Uterus (tissue), 4 donors: ENCODE measurements around the gene RASAL1. TPM values are rescaled to one million over a fixed set of nuclear protein-coding genes. Genes with fewer than 3 reads are reported as not detected.
A peak's percentile ranks its signal among the peaks of the same experiment; 100 is the strongest.

Experiments
- DNase-seq, 2 donors: peaks; one replicate each; pipeline ENCODE4 v3.0.0-alpha.2; 2019 to 2020
- H3K27ac ChIP-seq, 2 donors: fragments of 200-600 bp; sonication (generic); 1 replicate in 1 of 2; 2 replicates in 1 of 2; pipeline ENCODE4 v1.5.1; 2016 to 2018
- H3K27me3 ChIP-seq, 2 donors: fragments of 200-600 bp; sonication (generic); one replicate each; pipeline ENCODE4 v1.5.1; 2018 to 2019; ENCODE audit warnings: control low read depth in 1 of 2
- H3K36me3 ChIP-seq, 2 donors: fragments of 200-600 bp; sonication (generic); one replicate each; pipeline ENCODE4 v1.5.1; 2019; ENCODE audit warnings: control low read depth in 1 of 2
- H3K4me1 ChIP-seq, 2 donors: fragments of 200-600 bp; sonication (generic); one replicate each; pipeline ENCODE4 v1.5.1; 2018 to 2019; ENCODE audit warnings: control low read depth in 1 of 2
- H3K4me3 ChIP-seq, 2 donors: fragments of 200-600 bp; sonication (generic); 1 replicate in 1 of 2; 2 replicates in 1 of 2; pipeline ENCODE4 v1.5.1; 2018 to 2019; ENCODE audit warnings: mild to moderate bottlenecking in 1 of 2
- H3K9me3 ChIP-seq, 2 donors: fragments of 200-600 bp; sonication (generic); one replicate each; pipeline ENCODE4 v1.5.1; 2019; ENCODE audit warnings: control low read depth in 1 of 2
- CTCF ChIP-seq, 4 experiments: fragments of 200-600 bp in 2 of 4; fragments of 450-650 bp in 2 of 4; sonication (generic) in 2 of 4; IDR thresholded peaks; one replicate each; pipeline ENCODE4 v1.5.1; 2016 to 2019; ENCODE audit warnings: antibody characterized with exemption in 4 of 4, mild to moderate bottlenecking in 2 of 4, moderate library complexity in 1 of 4
- POLR2A ChIP-seq, 2 donors: fragments of 450-650 bp; IDR thresholded peaks; one replicate each; pipeline ENCODE4 v1.6.1; 2016; ENCODE audit warnings: antibody characterized with exemption in 2 of 2, mild to moderate bottlenecking in 1 of 2, moderate library complexity in 1 of 2
- intact Hi-C: fragments of 100-400 bp; cut with DNase I; formaldehyde crosslinking; loops from one replicate; pipeline ENCODE4 v1.15.1; 2023; ENCODE audit warnings: low total_unique reads
- total RNA-seq, 4 donors: library from RNA; depleted of rRNA in 3 of 4; stranded (reverse); fragments of >200 nt in 3 of 4; gene quantifications; one replicate each; pipeline versions ENCODE4 v1.1.0 to v1.2.4, GENCODE V29; 2014 to 2023
- donor health status: DM: yes; HTN: yes; CAD: no.

RASAL1 gene
- total RNA-seq, 4 donors from 2014 or later = 6.8 TPM; not detected in 3

- TF ChIP-seq CTCF (IDR thresholded peaks at IDR 0.05) (no peak), POLR2A (IDR thresholded peaks at IDR 0.05) (no peak)
- no peak overlapping the region for H3K27ac ChIP-seq
- peak in 1 of 2 donors; percentile 28 for DNase-seq
- no peak overlapping the region for H3K4me3 ChIP-seq
- no peaks in the 10 kb centered on the region for H3K27me3 ChIP-seq
- H3K36me3 ChIP-seq = no peaks in the 10 kb centered on the region
- no peaks in the 10 kb centered on the region for H3K9me3 ChIP-seq
- intact Hi-C loops = no loop called here
- no peaks in the 10 kb centered on the region for H3K4me1 ChIP-seq
These were observed 65.2 kb downstream of the RASAL1 start for GRCh38 chr12:113070117-113070906.

- Histone ChIP-seq H3K9me3 (no peaks in the 10 kb centered on the region), H3K27ac (no peak overlapping the region), H3K4me1 (no peaks in the 10 kb centered on the region), H3K36me3 (no peaks in the 10 kb centered on the region), H3K27me3 (no peaks in the 10 kb centered on the region), H3K4me3 (no peak overlapping the region)
- intact Hi-C loops = no loop called here
- TF ChIP-seq POLR2A (IDR thresholded peaks at IDR 0.05) = no peak
- no peak for TF ChIP-seq CTCF (IDR thresholded peaks at IDR 0.05)
- no peak for DNase-seq
These were observed 65.8 kb downstream of the RASAL1 start for GRCh38 chr12:113069751-113070116.

- intact Hi-C loops = no loop called here
- Histone ChIP-seq H3K4me1 (no peaks in the 10 kb centered on the region), H3K4me3 (no peak overlapping the region), H3K27ac (no peak overlapping the region), H3K27me3 (no peaks in the 10 kb centered on the region), H3K36me3 (no peaks in the 10 kb centered on the region), H3K9me3 (no peaks in the 10 kb centered on the region)
- DNase-seq = no peak
- TF ChIP-seq POLR2A (IDR thresholded peaks at IDR 0.05) = no peak
- no peak for TF ChIP-seq CTCF (IDR thresholded peaks at IDR 0.05)
These were observed 66.4 kb downstream of the RASAL1 start for GRCh38 chr12:113069149-113069548.

GRCh38 chr12:113067987-113068935 is 67.3 kb downstream of the RASAL1 start:
- H3K27ac ChIP-seq = no peak overlapping the region
- H3K36me3 ChIP-seq = no peaks in the 10 kb centered on the region
- DNase-seq = no peak
- no peaks in the 10 kb centered on the region for H3K27me3 ChIP-seq
- intact Hi-C loops = no loop called here
- TF ChIP-seq POLR2A (IDR thresholded peaks at IDR 0.05) (no peak), CTCF (IDR thresholded peaks at IDR 0.05) (no peak)
- no peak overlapping the region for H3K4me3 ChIP-seq
- no peaks in the 10 kb centered on the region for H3K4me1 ChIP-seq
- H3K9me3 ChIP-seq = no peaks in the 10 kb centered on the region
